DOHH2 (cell line): ENCODE measurements around the gene SPATA21.

Experiments used
- H3F3A ChIP-seq: fragments of 200-600 bp; sonication (generic), shearing (Covaris generic); 2 replicates; pipeline ENCODE4 v1.6.0; 2016; ENCODE audit warnings: antibody characterized with exemption, mild to moderate bottlenecking; ENCODE audit not compliant: control insufficient read depth, insufficient read depth
- H3K27ac ChIP-seq: fragments of 200-600 bp; sonication (generic); 2 replicates; pipeline ENCODE4 v1.5.1; 2014; ENCODE audit warnings: low read depth, mild to moderate bottlenecking, low read length, moderate library complexity
- H3K27me3 ChIP-seq: fragments of 200-600 bp; sonication (generic); 2 replicates; pipeline ENCODE4 v1.6.1; 2014; ENCODE audit warnings: mild to moderate bottlenecking, low read length, mixed read lengths; ENCODE audit not compliant: control insufficient read depth
- H3K36me3 ChIP-seq: fragments of 200-600 bp; sonication (generic); 2 replicates; pipeline ENCODE4 v1.6.1; 2014; ENCODE audit warnings: mild to moderate bottlenecking, low read length, moderate library complexity, mixed read lengths; ENCODE audit not compliant: control insufficient read depth
- H3K4me1 ChIP-seq: fragments of 200-600 bp; sonication (generic); 2 replicates; pipeline ENCODE4 v1.6.1; 2014; ENCODE audit warnings: mild to moderate bottlenecking, low read length, mixed read lengths; ENCODE audit not compliant: control insufficient read depth
- H3K4me2 ChIP-seq: fragments of 200-600 bp; sonication (generic); 2 replicates; pipeline ENCODE4 v1.6.0; 2014; ENCODE audit warnings: mild to moderate bottlenecking, low read length, moderate library complexity
- H3K4me3 ChIP-seq: fragments of 200-600 bp; sonication (generic); 2 replicates; pipeline ENCODE4 v1.5.1; 2014; ENCODE audit warnings: mild to moderate bottlenecking, low read length, mixed read lengths
- H3K79me2 ChIP-seq: fragments of 200-600 bp; sonication (generic); 2 replicates; pipeline ENCODE4 v1.6.1; 2014; ENCODE audit warnings: mild to moderate bottlenecking, low read length, mixed read lengths; ENCODE audit not compliant: control insufficient read depth
- H3K9me2 ChIP-seq: fragments of 200-600 bp; sonication (generic); replicated peaks from 2 replicates; pipeline ENCODE4 v1.6.1; 2014; ENCODE audit warnings: mild to moderate bottlenecking, low read length, mixed read lengths; ENCODE audit not compliant: control insufficient read depth
- H3K9me3 ChIP-seq: fragments of 200-600 bp; sonication (generic); 2 replicates; pipeline ENCODE4 v1.6.1; 2014; ENCODE audit warnings: antibody characterized with exemption, low read length, mixed read lengths; ENCODE audit not compliant: control insufficient read depth, insufficient read depth
- H4K20me1 ChIP-seq: fragments of 200-600 bp; sonication (generic); 2 replicates; pipeline ENCODE4 v1.6.0; 2014; ENCODE audit warnings: low read depth, mild to moderate bottlenecking, antibody characterized with exemption, low read length, moderate library complexity; ENCODE audit not compliant: control insufficient read depth, insufficient read depth
- CTCF ChIP-seq: fragments of 200-600 bp; sonication (generic); IDR thresholded peaks from one replicate; pipeline ENCODE4 v1.5.1; 2014; ENCODE audit warnings: antibody characterized with exemption, mild to moderate bottlenecking, low read depth, low read length; ENCODE audit not compliant: poor library complexity, severe bottlenecking
- EZH2phosphoT487 ChIP-seq: fragments of 200-600 bp; sonication (generic); IDR thresholded peaks from 2 replicates; pipeline ENCODE4 v1.6.1; 2017; ENCODE audit warnings: borderline replicate concordance, mild to moderate bottlenecking, antibody characterized with exemption, low read length, moderate library complexity, mixed read lengths

SPATA21 gene

GRCh38 chr1:16421201-16421600, 16.0 kb downstream of the SPATA21 start:
- Histone ChIP-seq H3K4me2 (peak overlapping the region; percentile 48), H4K20me1 (no peaks in the 10 kb centered on the region), H3K4me3 (no peak overlapping the region), H3F3A (no peaks in the 10 kb centered on the region), H3K79me2 (no peaks in the 10 kb centered on the region), H3K27ac (no peak overlapping the region), H3K9me2 (no peaks in the 10 kb centered on the region), H3K9me3 (no peaks in the 10 kb centered on the region), H3K4me1 (peaks cover 11% of the 10 kb centered on the region), H3K36me3 (no peaks in the 10 kb centered on the region), H3K27me3 (peaks cover 8% of the 10 kb centered on the region)
- TF ChIP-seq CTCF (no peak), EZH2phosphoT487 (no peak)

GRCh38 chr1:16420424-16421118, 16.7 kb downstream of the SPATA21 start:
- no peaks in the 10 kb centered on the region for H3K79me2 ChIP-seq
- H4K20me1 ChIP-seq, result no peaks in the 10 kb centered on the region
- H3K4me1 ChIP-seq, result peaks cover 11% of the 10 kb centered on the region
- no peaks in the 10 kb centered on the region for H3K9me3 ChIP-seq
- peaks cover 8% of the 10 kb centered on the region for H3K27me3 ChIP-seq
- no peaks in the 10 kb centered on the region for H3K9me2 ChIP-seq
- H3K36me3 ChIP-seq, result no peaks in the 10 kb centered on the region
- no peaks in the 10 kb centered on the region for H3F3A ChIP-seq
- peak overlapping the region; percentile 17; the same call in 1 of the 2 replicates for H3K4me3 ChIP-seq
- peak overlapping the region; percentile 48 for H3K4me2 ChIP-seq
- H3K27ac ChIP-seq, result no peak overlapping the region
- TF ChIP-seq CTCF (no peak), EZH2phosphoT487 (no peak)

GRCh38 chr1:16418823-16419425, 18.3 kb downstream of the SPATA21 start:
- no peaks in the 10 kb centered on the region for H4K20me1 ChIP-seq
- no peaks in the 10 kb centered on the region for H3K36me3 ChIP-seq
- no peaks in the 10 kb centered on the region for H3K9me2 ChIP-seq
- TF ChIP-seq EZH2phosphoT487, result no peak
- no peak for TF ChIP-seq CTCF
- peaks cover 8% of the 10 kb centered on the region for H3K27me3 ChIP-seq
- H3K9me3 ChIP-seq, result no peaks in the 10 kb centered on the region
- H3K79me2 ChIP-seq, result no peaks in the 10 kb centered on the region
- peaks cover 11% of the 10 kb centered on the region for H3K4me1 ChIP-seq
- H3F3A ChIP-seq, result no peaks in the 10 kb centered on the region
- H3K27ac ChIP-seq, result no peak overlapping the region
- no peak overlapping the region for H3K4me3 ChIP-seq
- no peak overlapping the region for H3K4me2 ChIP-seq
